Measurements from ENCODE around the gene DERL3.

DERL3 gene

DNA sequence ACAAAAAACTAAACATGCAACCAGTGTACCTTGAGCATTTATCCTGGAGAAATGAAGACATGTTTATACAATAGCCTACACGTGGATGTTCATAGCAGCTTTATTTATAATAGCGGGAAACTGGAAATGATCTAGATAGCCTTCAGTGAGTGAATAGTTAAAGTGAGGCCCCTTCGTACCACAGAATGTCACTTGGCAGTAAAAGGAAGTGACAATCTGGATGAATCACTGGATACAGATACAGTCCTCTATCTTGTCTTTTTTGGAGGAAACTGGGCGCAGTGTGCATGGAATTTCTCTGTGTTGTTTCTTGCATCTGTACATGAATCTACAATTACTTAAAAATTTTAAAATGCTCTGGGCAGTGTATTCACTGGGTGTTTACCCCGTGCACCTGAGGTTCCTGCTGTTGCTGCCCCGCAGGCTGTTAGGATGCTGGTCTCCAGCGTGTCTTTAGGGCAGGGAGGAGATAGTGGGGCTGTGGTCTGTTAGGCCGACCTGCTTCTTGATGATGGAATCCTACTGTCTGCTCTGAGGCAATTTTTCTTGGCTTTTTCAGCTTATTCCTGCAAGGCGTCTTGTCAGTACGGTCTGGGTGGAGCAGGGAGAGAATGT is 23.2 kb downstream of the DERL3 start:
- TF ChIP-seq GATA3 (IDR thresholded peaks at IDR 0.05; ENCODE audit: low read depth, low read length) (no peak), GATA2 (IDR thresholded peaks at IDR 0.05; ENCODE audit: low read depth, low read length) (no peak)

DNA sequence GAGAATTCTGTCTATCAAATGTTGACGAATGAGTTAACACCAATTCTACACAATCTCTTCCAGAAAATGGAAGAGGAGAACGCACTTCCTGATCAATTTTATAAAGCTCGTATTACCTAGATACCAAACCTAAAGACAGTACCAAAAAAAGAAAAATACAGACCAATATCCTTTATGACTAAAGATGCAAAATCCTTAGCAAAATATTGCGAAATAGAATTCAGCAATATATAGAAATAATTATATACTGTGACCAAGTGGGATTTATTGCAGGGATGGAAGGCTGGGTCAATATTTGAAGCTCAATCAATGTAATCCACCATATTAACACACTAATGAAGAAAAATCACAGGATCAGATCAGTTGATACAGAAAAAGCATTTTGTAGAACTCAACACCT is 26.4 kb downstream of the DERL3 start:
- TF ChIP-seq GATA2 (IDR thresholded peaks at IDR 0.05; ENCODE audit: low read depth, low read length) (no peak), GATA3 (IDR thresholded peaks at IDR 0.05; ENCODE audit: low read depth, low read length) (no peak)

DNA sequence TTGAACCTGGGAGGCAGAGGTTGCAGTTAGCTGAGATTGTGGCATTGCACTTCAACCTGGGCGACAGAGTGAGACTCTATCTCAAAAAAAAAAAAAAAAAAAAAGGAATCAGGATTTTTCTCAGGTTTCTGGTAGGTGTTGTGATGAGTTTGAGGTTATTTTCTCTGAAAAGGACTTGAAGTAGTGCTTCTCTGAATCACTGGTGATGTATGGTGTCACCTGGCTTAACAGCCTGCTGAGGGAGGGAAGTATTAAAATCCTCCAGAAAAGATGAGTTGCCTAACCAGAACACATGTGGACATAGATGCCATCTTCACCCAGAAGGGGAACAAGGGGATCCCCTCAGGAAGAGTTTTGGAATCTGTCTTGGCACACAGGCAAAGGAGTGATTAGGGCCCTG is 32.0 kb downstream of the DERL3 start:
- TF ChIP-seq GATA2 (IDR thresholded peaks at IDR 0.05; ENCODE audit: low read depth, low read length) = no peak
- no peak for TF ChIP-seq GATA3 (IDR thresholded peaks at IDR 0.05; ENCODE audit: low read depth, low read length)

DNA sequence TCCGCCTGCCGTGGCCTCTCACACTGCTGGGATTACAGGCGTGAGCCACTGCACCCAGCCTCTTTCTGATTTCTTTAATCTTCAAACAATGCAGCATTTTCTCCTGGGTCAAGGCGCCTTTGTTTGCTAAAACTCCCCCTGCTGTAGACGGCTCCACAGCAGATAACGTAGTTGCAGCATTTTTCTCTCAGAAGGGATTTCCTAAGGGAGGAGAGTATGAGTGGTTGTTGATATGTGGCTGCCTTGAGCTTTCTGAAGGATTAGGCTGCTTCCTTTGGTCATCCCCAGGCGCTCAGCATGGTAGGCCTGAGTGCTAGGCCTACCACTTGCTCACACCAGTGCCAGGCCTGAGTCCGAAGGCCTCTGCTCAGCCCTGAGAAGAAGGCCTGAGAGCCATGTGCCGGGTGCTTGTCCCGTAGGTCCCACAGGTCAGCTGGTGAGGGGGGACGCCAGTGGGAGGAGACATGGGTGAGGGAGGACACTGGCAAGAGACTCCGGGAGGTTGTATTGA is 34.0 kb downstream of the DERL3 start:
- no peak for TF ChIP-seq GATA3 (IDR thresholded peaks at IDR 0.05; ENCODE audit: low read depth, low read length)
- no peak for TF ChIP-seq GATA2 (IDR thresholded peaks at IDR 0.05; ENCODE audit: low read depth, low read length)

DNA sequence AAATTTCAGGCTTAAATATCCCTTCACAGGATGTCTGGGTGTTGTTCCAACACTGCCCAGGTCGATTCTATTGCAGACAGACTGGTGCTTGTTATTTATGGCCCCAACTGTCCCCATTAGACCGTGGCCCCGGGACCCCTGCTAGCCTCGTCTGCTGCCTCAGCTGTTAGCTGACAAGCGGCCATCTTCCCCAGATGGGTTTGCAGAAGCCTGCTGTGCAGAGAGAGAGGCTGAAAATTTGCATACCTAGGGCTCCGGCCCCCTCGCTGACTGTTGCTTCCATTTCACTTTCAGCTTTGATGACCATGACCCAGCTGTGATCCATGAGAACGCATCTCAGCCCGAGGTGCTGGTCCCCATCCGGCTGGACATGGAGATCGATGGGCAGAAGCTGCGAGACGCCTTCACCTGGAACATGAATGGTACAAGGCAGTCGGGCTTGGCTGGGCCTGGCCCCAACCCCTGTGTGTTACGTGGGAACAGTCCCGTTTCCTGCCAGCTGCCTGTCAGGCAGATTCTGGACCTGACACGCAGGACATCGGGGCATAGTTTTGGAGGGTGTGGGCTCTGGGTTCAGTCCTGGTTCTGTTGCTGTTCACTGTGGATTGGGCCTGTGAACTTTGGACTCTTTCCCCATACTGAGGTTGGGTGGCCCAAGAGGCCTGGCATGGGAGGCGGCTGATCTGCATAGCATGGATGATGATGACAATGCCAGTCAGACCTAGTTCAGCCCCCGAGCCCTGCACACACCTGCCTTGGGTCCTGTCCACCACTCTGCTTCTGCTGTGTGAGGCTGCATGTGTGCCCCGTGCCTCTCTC is 35.6 kb downstream of the DERL3 start:
- TF ChIP-seq GATA2 (IDR thresholded peaks at IDR 0.05; ENCODE audit: low read depth, low read length) (no peak), GATA3 (IDR thresholded peaks at IDR 0.05; ENCODE audit: low read depth, low read length) (no peak)

DNA sequence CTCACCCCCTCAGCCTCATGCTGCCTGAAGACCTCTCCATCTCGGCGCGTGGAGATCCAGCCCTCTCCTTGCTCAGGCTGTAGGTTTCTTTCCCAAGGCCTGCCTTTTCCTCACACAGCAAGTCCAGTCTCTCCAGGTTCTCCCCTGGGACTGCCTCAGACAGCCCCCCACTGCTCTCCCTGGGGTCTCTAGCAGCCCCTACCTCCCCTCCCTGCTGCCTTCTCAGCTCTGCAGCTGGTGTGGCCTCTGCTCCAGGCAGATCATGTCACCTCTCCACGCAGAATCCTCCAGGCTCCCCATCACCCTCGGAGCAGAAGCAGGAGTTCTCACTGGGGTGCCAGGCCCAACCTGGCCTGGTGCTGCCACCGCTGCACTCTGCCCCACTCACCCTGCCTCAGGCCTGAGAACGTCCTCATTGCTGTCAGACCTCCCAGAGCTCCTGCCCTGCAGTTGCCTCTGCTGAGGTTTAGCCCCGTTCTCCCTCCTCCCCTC is 36.9 kb downstream of the DERL3 start:
- TF ChIP-seq GATA2 (IDR thresholded peaks at IDR 0.05; ENCODE audit: low read depth, low read length) (no peak), GATA3 (IDR thresholded peaks at IDR 0.05; ENCODE audit: low read depth, low read length) (no peak)

DNA sequence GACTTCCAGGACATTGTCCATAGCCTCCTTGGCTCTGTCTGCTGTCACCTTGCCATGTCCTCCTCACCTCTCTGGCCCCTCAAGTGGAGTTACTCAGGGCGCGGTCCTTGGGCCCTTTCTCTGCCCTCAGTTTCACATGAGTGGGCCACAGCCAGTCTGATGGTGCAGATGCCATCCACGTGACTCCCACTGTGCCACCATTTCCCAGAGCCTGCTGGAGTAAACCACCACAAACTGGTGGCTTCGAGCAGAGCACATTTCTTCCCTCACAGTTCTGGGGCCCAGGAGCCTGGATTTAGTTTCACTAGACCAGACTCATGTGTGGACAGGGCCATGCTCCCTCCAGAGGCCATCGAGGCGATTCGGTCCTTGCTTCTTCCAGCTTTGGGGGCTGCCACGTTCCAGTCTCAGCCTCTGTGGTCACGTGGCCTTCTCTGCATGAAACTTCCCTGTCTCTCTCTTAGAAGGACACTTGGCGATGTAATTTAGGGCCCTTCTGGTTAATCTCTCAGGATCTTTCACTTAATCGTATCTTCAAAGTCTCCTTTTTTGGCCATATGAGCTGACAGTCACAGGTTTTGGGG is 37.5 kb downstream of the DERL3 start:
- TF ChIP-seq GATA3 (IDR thresholded peaks at IDR 0.05; ENCODE audit: low read depth, low read length) (no peak), GATA2 (IDR thresholded peaks at IDR 0.05; ENCODE audit: low read depth, low read length) (no peak)

DNA sequence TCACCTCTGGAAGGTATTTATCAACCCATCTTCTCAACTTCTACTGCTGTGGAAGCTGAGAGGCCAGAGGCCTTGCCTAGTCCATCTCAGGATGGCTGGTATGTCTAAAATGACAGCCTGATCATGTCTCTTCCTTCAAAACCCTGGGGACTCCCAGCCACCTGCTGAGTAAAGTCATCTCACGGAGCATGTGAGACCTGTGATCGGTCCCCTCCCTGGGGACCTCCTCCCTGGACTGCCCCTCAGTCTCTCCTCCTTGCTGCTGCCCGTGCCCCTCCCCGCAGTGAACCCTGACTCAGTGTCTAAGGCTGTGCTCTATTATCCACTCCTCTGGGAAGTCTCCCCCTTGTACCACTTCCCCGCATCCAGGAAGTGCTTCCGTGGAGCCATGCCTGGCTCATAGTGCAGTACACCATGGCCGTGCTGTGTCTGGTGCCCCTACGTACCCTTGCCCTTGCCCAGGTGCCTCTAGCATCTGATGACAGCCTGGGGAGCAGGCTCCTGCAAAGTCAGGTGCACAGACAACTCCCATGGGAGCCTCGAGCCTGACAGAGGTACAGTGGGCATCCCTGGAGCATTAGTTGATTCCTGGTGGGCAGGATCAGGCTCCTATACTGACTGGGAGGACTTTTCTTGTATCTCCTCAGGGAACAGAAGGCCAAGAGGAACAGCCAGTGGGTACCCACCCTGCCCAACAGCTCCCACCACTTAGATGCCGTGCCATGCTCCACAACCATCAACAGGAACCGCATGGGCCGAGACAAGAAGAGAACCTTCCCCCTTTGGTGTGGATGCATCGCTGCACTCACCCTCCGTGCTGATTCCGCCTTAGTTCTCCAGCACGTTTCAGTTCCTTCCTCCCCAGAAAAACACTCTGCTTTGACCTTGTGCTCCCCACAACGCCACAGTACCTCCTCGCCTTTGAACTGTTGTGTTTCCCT is 38.2 kb downstream of the DERL3 start:
- no peak for TF ChIP-seq GATA2 (IDR thresholded peaks at IDR 0.05; ENCODE audit: low read depth, low read length)
- TF ChIP-seq GATA3 (IDR thresholded peaks at IDR 0.05; ENCODE audit: low read depth, low read length) = no peak

DNA sequence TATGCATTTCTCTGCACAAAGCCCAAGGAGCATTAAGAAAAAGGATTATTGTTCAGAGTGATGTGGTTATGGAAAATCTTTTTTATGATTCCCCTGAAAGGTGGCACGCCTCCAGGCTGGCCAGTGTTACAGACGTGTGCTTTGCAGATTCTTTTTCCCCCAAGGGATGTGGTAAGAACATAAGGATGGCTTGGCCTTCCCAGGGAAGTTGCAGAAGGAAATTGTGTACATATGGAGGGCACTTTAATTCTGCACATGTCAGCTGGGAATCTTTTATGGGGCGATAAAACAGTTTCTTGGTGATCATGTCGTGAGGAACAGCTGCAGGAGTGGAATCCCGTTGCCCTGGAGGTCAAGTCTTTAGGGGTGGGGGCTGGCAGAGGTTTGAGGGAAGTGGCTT is 42.3 kb downstream of the DERL3 start:
- TF ChIP-seq GATA2 (IDR thresholded peaks at IDR 0.05; ENCODE audit: low read depth, low read length) = no peak
- no peak for TF ChIP-seq GATA3 (IDR thresholded peaks at IDR 0.05; ENCODE audit: low read depth, low read length)

DNA sequence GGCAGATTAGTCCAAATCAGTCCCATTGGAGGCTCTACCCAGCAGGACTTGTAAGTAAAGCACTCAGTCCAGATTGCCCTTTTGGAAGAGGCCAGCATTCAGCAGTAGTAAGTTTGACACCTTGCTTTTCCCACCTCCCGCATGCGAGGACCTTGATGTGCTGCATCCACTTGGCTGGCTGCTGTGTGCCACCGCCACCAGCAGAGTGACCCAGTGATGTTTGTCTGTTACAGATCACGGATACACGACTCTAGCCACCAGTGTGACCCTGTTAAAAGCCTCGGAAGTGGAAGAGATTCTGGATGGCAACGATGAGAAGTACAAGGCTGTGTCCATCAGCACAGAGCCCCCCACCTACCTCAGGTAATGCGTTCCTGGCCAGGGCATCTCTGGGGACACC is 45.5 kb downstream of the DERL3 start:
- TF ChIP-seq GATA2 (IDR thresholded peaks at IDR 0.05; ENCODE audit: low read depth, low read length) (no peak), GATA3 (IDR thresholded peaks at IDR 0.05; ENCODE audit: low read depth, low read length) (no peak)

DNA sequence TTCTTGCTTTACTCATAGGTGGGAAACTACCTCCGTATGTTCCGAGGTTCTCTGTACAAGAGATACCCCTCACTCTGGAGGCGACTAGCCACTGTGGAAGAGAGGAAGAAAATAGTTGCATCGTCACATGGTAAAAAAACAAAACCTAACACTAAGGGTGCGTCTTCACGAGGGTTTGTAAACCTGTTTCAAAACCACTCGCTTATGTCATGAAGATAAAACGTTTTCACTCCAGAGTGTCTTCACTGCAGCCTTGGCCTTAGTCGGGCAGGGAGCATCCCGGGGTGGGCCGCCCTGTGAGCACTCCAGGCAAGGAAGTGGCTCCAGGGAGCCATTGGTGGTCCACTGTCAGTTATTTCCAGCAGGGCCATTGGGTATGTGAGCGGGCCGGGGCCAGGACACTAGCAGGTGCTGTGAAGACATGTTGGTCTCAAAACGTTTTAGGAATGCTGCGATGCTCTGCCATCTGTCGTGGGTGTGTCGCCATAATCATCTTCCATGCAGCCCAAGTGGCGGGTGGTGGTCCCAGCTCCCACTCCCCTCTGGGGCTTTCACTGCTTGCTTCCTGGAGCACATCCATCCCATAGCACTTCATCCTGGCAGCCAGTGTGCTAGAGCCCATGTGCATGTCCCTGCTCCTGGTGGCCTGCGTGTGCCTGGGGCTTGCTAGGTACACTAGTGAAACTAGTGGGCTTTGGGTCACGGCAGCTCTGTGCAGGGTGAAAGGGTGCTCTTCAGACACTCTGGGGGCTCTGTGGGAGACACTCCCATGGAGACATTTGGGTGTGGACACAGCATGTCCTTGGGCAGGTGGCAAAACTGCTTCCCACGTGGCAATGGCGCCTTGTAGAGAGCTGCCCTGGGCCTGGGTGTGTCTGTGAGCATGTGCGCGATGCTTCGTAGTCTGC is 46.8 kb downstream of the DERL3 start:
- no peak for TF ChIP-seq GATA2 (IDR thresholded peaks at IDR 0.05; ENCODE audit: low read depth, low read length)
- no peak for TF ChIP-seq GATA3 (IDR thresholded peaks at IDR 0.05; ENCODE audit: low read depth, low read length)

DNA sequence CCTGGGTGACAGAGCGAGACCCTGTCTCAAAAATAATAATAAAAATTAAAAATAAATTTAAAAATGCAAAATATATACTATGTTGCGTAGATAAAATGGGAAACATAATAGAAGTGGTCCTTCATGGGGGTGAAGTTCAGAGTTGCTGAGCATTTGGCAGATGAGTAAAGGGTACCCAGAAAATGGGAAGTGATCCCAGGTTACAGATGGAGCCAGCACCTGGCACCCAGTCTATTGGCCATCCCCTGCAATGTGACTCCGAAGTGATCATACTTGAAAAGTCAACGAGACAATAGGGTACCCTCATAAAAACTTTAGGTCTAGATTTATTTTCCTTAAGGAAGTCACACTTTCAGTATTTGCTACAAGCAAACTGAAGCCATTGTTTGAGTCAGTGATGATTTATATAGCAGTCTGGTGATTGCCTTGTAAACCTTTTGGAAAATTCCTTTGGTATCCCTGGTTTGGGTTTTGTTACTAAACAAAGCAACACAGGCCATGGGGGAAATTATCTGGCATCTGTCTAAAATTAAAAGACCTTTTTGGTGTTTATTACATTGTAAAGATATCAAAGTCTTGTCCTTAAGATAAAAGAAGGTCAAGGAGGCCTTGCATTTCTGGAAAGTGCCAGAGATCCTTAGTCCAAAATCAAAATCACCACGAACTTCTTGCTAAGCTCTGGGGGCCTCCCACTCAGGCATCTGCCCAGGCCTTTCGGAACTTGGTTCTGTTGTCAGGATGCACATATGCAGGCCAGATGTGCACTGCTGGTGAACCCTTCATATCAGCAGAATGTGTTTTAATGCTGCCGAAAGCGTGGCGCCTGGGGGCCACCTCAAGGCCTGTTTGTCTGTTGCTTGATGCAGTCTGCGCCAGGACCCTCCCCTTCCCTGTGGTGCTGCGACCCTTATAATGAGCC is 47.7 kb downstream of the DERL3 start:
- TF ChIP-seq GATA3 (IDR thresholded peaks at IDR 0.05; ENCODE audit: low read depth, low read length) = no peak
- 0 out of 2 replicates have a peak, but pooled peaks have one; percentile 17 for TF ChIP-seq GATA2 (IDR thresholded peaks at IDR 0.05; ENCODE audit: low read depth, low read length)
